Loucy (cell line): Measurements from ENCODE around the gene SART1.
A peak's percentile ranks its signal among the peaks of the same experiment; 100 is the strongest.

Experiments
- H2AFZ ChIP-seq: fragments of 200-600 bp; sonication (generic); 2 replicates; pipeline ENCODE4 v1.6.0; 2016; ENCODE audit warnings: antibody characterized with exemption, mild to moderate bottlenecking, low read length, moderate library complexity
- H3F3A ChIP-seq: fragments of 200-600 bp; 2 replicates; pipeline ENCODE4 v1.6.0; 2016; ENCODE audit warnings: antibody characterized with exemption, low read depth, mild to moderate bottlenecking
- H3K27me3 ChIP-seq: fragments of 200-600 bp; sonication (generic); 2 replicates; pipeline ENCODE4 v1.6.1; 2014; ENCODE audit warnings: low read length, mild to moderate bottlenecking; ENCODE audit not compliant: insufficient read depth, poor library complexity, severe bottlenecking
- H3K36me3 ChIP-seq: fragments of 200-600 bp; sonication (generic); 2 replicates; pipeline ENCODE4 v1.6.1; 2016; ENCODE audit warnings: low read length; ENCODE audit not compliant: insufficient read depth
- H3K4me1 ChIP-seq: fragments of 200-600 bp; sonication (generic); 2 replicates; pipeline ENCODE4 v1.5.1; 2014; ENCODE audit warnings: low read length, mild to moderate bottlenecking; ENCODE audit not compliant: insufficient read depth, poor library complexity, severe bottlenecking
- H3K4me2 ChIP-seq: fragments of 200-600 bp; sonication (generic); 2 replicates; pipeline ENCODE4 v1.6.0; 2014; ENCODE audit warnings: antibody characterized with exemption, low read length, low read depth, mild to moderate bottlenecking; ENCODE audit not compliant: poor library complexity, severe bottlenecking
- H3K4me3 ChIP-seq: fragments of 200-600 bp; sonication (generic); 2 replicates; pipeline ENCODE4 v1.5.1; 2014; ENCODE audit warnings: low read length, mild to moderate bottlenecking, mixed read lengths; ENCODE audit not compliant: poor library complexity, severe bottlenecking
- H3K79me2 ChIP-seq: fragments of 200-600 bp; sonication (generic); 2 replicates; pipeline ENCODE4 v1.6.1; 2014; ENCODE audit warnings: low read length; ENCODE audit not compliant: insufficient read depth
- H3K9ac ChIP-seq: fragments of 200-600 bp; sonication (generic); 2 replicates; pipeline ENCODE4 v1.6.0; 2014; ENCODE audit warnings: mild to moderate bottlenecking, low read depth, low read length, moderate library complexity; ENCODE audit not compliant: poor library complexity, severe bottlenecking
- H3K9me2 ChIP-seq: fragments of 200-600 bp; sonication (generic); replicated peaks from 2 replicates; pipeline ENCODE4 v1.6.1; 2016; ENCODE audit warnings: low read depth, low read length, mixed read lengths
- H3K9me3 ChIP-seq: fragments of 200-600 bp; sonication (generic); 2 replicates; pipeline ENCODE4 v1.6.1; 2014; ENCODE audit warnings: mild to moderate bottlenecking, antibody characterized with exemption, low read length, low read depth; ENCODE audit not compliant: insufficient read depth
- H4K20me1 ChIP-seq: fragments of 200-600 bp; sonication (generic); 2 replicates; pipeline ENCODE4 v1.6.0; 2014; ENCODE audit warnings: antibody characterized with exemption, low read length, mild to moderate bottlenecking; ENCODE audit not compliant: insufficient read depth, poor library complexity, severe bottlenecking
- CTCF ChIP-seq: fragments of 200-600 bp; sonication (generic); conservative IDR thresholded peaks from 2 replicates; pipeline ENCODE4 v1.5.1; 2014; ENCODE audit warnings: mild to moderate bottlenecking, antibody characterized with exemption, low read length
- EZH2phosphoT487 ChIP-seq: fragments of 200-600 bp; IDR thresholded peaks from 2 replicates; pipeline ENCODE4 v1.6.1; 2018; ENCODE audit warnings: antibody characterized with exemption, mild to moderate bottlenecking, moderate library complexity, borderline replicate concordance

Gene SART1

GRCh38 chr11:65919573-65920371 is 41.8 kb upstream of the SART1 start:
- peak overlapping the region; percentile 96 for H3K4me3 ChIP-seq
- peak overlapping the region; percentile 94 for H2AFZ ChIP-seq
- no peak for TF ChIP-seq EZH2phosphoT487
- no peak for TF ChIP-seq CTCF
- peaks cover 33% of the 10 kb centered on the region for H3K4me1 ChIP-seq
- H3K9ac ChIP-seq: peak overlapping the region; percentile 82
- H3K27me3 ChIP-seq: no peaks in the 10 kb centered on the region
- no peaks in the 10 kb centered on the region for H3F3A ChIP-seq
- peaks cover 8% of the 10 kb centered on the region; the same call in 1 of the 2 replicates for H3K36me3 ChIP-seq
- H3K9me2 ChIP-seq: no peaks in the 10 kb centered on the region
- peaks cover 43% of the 10 kb centered on the region for H3K79me2 ChIP-seq
- H3K4me2 ChIP-seq: peak overlapping the region; percentile 98
- peaks cover 15% of the 10 kb centered on the region for H4K20me1 ChIP-seq
- H3K9me3 ChIP-seq: no peaks in the 10 kb centered on the region

GRCh38 chr11:65920372-65920802 is 41.1 kb upstream of the SART1 start:
- Histone ChIP-seq H4K20me1 (peaks cover 15% of the 10 kb centered on the region), H3K4me1 (peaks cover 33% of the 10 kb centered on the region), H3K9me2 (no peaks in the 10 kb centered on the region), H3K36me3 (peaks cover 8% of the 10 kb centered on the region; the same call in 1 of the 2 replicates), H3F3A (no peaks in the 10 kb centered on the region), H3K4me2 (peak overlapping the region; percentile 98), H3K9me3 (no peaks in the 10 kb centered on the region), H3K79me2 (peaks cover 43% of the 10 kb centered on the region), H3K27me3 (no peaks in the 10 kb centered on the region), H2AFZ (no peak overlapping the region), H3K9ac (peak overlapping the region; percentile 82), H3K4me3 (peak overlapping the region; percentile 96)
- TF ChIP-seq CTCF (no peak), EZH2phosphoT487 (no peak)

- Histone ChIP-seq H3K4me3 (peak overlapping the region; percentile 96), H3K79me2 (peaks cover 41% of the 10 kb centered on the region), H3F3A (no peaks in the 10 kb centered on the region), H3K36me3 (peaks cover 8% of the 10 kb centered on the region; the same call in 1 of the 2 replicates), H3K27me3 (no peaks in the 10 kb centered on the region), H3K4me1 (peaks cover 31% of the 10 kb centered on the region), H3K9ac (peak overlapping the region; percentile 82), H3K9me3 (no peaks in the 10 kb centered on the region), H4K20me1 (peaks cover 15% of the 10 kb centered on the region), H3K4me2 (peak overlapping the region; percentile 98), H3K9me2 (no peaks in the 10 kb centered on the region), H2AFZ (no peak overlapping the region)
- TF ChIP-seq EZH2phosphoT487: no peak
Observed at GRCh38 chr11:65921033-65921555, 40.4 kb upstream of the SART1 start.
